ENCODE data around the gene ATG12. TPM values are rescaled to one million over a fixed set of nuclear protein-coding genes. Genes with fewer than 3 reads are reported as not detected.

The ATG12 gene
- total and polyA plus RNA-seq, 9 donors, result 29.4 to 49.4 (median 33.8) TPM

- Histone ChIP-seq H3K27ac (no peak overlapping the region), H3K4me3 (no peak overlapping the region), H3K27me3 (no peaks in the 10 kb centered on the region), H3K36me3 (no peaks in the 10 kb centered on the region), H3K4me1 (ENCODE audit: insufficient read depth) (no peaks in the 10 kb centered on the region), H3K9me3 (no peaks in the 10 kb centered on the region)
- TF ChIP-seq, protein P1, sequence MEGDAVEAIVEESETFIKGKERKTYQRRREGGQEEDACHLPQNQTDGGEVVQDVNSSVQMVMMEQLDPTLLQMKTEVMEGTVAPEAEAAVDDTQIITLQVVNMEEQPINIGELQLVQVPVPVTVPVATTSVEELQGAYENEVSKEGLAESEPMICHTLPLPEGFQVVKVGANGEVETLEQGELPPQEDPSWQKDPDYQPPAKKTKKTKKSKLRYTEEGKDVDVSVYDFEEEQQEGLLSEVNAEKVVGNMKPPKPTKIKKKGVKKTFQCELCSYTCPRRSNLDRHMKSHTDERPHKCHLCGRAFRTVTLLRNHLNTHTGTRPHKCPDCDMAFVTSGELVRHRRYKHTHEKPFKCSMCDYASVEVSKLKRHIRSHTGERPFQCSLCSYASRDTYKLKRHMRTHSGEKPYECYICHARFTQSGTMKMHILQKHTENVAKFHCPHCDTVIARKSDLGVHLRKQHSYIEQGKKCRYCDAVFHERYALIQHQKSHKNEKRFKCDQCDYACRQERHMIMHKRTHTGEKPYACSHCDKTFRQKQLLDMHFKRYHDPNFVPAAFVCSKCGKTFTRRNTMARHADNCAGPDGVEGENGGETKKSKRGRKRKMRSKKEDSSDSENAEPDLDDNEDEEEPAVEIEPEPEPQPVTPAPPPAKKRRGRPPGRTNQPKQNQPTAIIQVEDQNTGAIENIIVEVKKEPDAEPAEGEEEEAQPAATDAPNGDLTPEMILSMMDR (IDR thresholded peaks at IDR 0.05), result no peak
- no peak for TF ChIP-seq EP300 (IDR thresholded peaks at IDR 0.05)
- TF ChIP-seq POLR2A (IDR thresholded peaks at IDR 0.05), result no peak
- no peak for DNase-seq
- intact Hi-C loops (cut with DNase I), result no loop called here
- 35 to 80% (median 42%) methylated on average over 1 of the region's 1 CpG for WGBS, 3 donors
Observed at GRCh38 chr5:115787426-115787825, 53.9 kb downstream of the ATG12 start.

- no peaks in the 10 kb centered on the region for H3K27me3 ChIP-seq
- no peak for DNase-seq
- intact Hi-C loops (cut with DNase I), result no loop called here
- H3K27ac ChIP-seq, result no peak overlapping the region
- TF ChIP-seq, protein P1 (IDR thresholded peaks at IDR 0.05), result no peak
- TF ChIP-seq POLR2A (IDR thresholded peaks at IDR 0.05), result no peak
- no peak for TF ChIP-seq EP300 (IDR thresholded peaks at IDR 0.05)
- H3K36me3 ChIP-seq, result no peaks in the 10 kb centered on the region
- 23 to 40% (median 28%) methylated on average over 6 of the region's 6 CpGs for WGBS, 3 donors
- no peak overlapping the region for H3K4me3 ChIP-seq
- H3K4me1 ChIP-seq (ENCODE audit: insufficient read depth), result no peaks in the 10 kb centered on the region
- H3K9me3 ChIP-seq, result no peaks in the 10 kb centered on the region
Observed at GRCh38 chr5:115785381-115786065, 55.8 kb downstream of the ATG12 start.

DNA sequence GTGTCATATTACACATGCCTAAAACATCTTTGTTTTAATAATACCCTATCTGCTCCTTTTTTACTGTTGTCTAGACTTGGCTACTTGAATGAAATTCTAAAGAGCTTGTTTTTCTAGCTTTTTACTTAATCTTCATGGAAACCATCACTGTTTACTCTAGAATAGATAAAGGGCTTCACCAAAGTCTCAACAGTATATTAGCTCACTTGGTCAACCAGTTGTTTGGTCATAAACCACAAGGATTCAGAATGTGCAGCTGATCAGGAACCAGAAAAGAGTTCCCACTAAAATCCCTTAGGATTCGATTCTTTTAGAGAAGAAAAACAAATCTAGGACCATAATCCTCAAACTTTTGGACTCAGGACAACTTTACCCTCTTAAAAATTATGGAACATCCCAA is 62.9 kb downstream of the ATG12 start:
- no peak overlapping the region for H3K4me3 ChIP-seq
- H3K27me3 ChIP-seq, result no peaks in the 10 kb centered on the region
- TF ChIP-seq EP300 (IDR thresholded peaks at IDR 0.05) (no peak), POLR2A (IDR thresholded peaks at IDR 0.05) (no peak)
- TF ChIP-seq, protein P1 (IDR thresholded peaks at IDR 0.05), result no peak
- WGBS, 3 donors, result 5 to 19% (median 7%) methylated on average over 1 of the region's 1 CpG
- H3K4me1 ChIP-seq (ENCODE audit: insufficient read depth), result no peaks in the 10 kb centered on the region
- intact Hi-C loops (cut with DNase I), result no loop called here
- DNase-seq, result no peak
- H3K27ac ChIP-seq, result no peak overlapping the region
- H3K36me3 ChIP-seq, result no peaks in the 10 kb centered on the region
- no peaks in the 10 kb centered on the region for H3K9me3 ChIP-seq

Other genes starting within 250 kb of the ATG12 start
- 1 to 10 TPM; 1.0 to 6.4 (median 4.9) TPM for gene TICAM2, start 239.1 kb downstream of the ATG12 start, total RNA-seq
- gene TICAM2, start 239.1 kb downstream of the ATG12 start, polyA plus RNA-seq, result 1 to 10 TPM; 2.2 to 3.1 TPM
- 10 to 100 TPM; 59.3 to 84.2 (median 69.9) TPM for gene TMED7, start 215.5 kb downstream of the ATG12 start, total RNA-seq
- gene TMED7, start 215.5 kb downstream of the ATG12 start, polyA plus RNA-seq, result 10 to 100 TPM; 28.0 to 46.6 TPM
- gene CDO1, start 24.9 kb downstream of the ATG12 start, total RNA-seq, result 10 to 100 TPM in 6 of 7 donors, 1 to 10 TPM in 1; 9.2 to 36.7 (median 16.6) TPM
- gene CDO1, start 24.9 kb downstream of the ATG12 start, polyA plus RNA-seq, result 10 to 100 TPM; 12.7 to 27.3 TPM
- gene AP3S1, start 370 bp upstream of the ATG12 start, total RNA-seq, result 10 to 100 TPM; 49.6 to 97.3 (median 83.7) TPM
- 100 to 1,000 TPM in 1 of 2 donors, 10 to 100 TPM in 1; 87.2 to 176 TPM for gene AP3S1, start 370 bp upstream of the ATG12 start, polyA plus RNA-seq
- 1 to 10 TPM in 6 of 7 donors, under 1 TPM in 1; 0.53 to 5.6 (median 1.4) TPM for gene LVRN, start 120.9 kb upstream of the ATG12 start, total RNA-seq
- 1 to 10 TPM; 1.6 to 2.7 TPM for gene LVRN, start 120.9 kb upstream of the ATG12 start, polyA plus RNA-seq
- gene ARL14EPL, start 190.9 kb upstream of the ATG12 start, total RNA-seq, result not detected
- under 1 TPM in 1 of 2 donors, not detected in 1; 0.88 TPM for gene ARL14EPL, start 190.9 kb upstream of the ATG12 start, polyA plus RNA-seq
- 10 to 100 TPM; 24.1 to 45.9 (median 26.5) TPM for gene COMMD10, start 243.5 kb upstream of the ATG12 start, total RNA-seq
- gene COMMD10, start 243.5 kb upstream of the ATG12 start, polyA plus RNA-seq, result 10 to 100 TPM; 19.6 to 24.5 TPM